ENCODE measurements around the gene SGMS2.

- TF ChIP-seq, protein P1, sequence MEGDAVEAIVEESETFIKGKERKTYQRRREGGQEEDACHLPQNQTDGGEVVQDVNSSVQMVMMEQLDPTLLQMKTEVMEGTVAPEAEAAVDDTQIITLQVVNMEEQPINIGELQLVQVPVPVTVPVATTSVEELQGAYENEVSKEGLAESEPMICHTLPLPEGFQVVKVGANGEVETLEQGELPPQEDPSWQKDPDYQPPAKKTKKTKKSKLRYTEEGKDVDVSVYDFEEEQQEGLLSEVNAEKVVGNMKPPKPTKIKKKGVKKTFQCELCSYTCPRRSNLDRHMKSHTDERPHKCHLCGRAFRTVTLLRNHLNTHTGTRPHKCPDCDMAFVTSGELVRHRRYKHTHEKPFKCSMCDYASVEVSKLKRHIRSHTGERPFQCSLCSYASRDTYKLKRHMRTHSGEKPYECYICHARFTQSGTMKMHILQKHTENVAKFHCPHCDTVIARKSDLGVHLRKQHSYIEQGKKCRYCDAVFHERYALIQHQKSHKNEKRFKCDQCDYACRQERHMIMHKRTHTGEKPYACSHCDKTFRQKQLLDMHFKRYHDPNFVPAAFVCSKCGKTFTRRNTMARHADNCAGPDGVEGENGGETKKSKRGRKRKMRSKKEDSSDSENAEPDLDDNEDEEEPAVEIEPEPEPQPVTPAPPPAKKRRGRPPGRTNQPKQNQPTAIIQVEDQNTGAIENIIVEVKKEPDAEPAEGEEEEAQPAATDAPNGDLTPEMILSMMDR (IDR thresholded peaks at IDR 0.05; ENCODE audit: borderline replicate concordance, extremely low read depth, low read length, poor library complexity, severe bottlenecking), result no peak
- TF ChIP-seq EZH2 (IDR thresholded peaks at IDR 0.05; ENCODE audit: borderline replicate concordance, low read depth, low read length, severe bottlenecking), result no peak
Measured at GRCh38 chr4:107890779-107891178, 66.0 kb downstream of the SGMS2 start.
